CD4-positive, alpha-beta T cell treated with Interleukin-15 for 1 hour (primary cell): ENCODE data around the gene SLC9A4.

ENCODE experiments used
- DNase-seq: peaks from one replicate; pipeline ENCODE4 v3.0.0-alpha.2; 2020

SLC9A4 gene

GRCh38 chr2:102453501-102453900, 19.5 kb upstream of the SLC9A4 start:
- no peak for DNase-seq

- DNase-seq = no peak
Measured at GRCh38 chr2:102455061-102455670, 17.9 kb upstream of the SLC9A4 start.

GRCh38 chr2:102460467-102460866, 12.6 kb upstream of the SLC9A4 start:
- no peak for DNase-seq

GRCh38 chr2:102461188-102461587, 11.8 kb upstream of the SLC9A4 start:
- no peak for DNase-seq

GRCh38 chr2:102463160-102463559, 9.9 kb upstream of the SLC9A4 start:
- no peak for DNase-seq

- DNase-seq = no peak
Measured at GRCh38 chr2:102470168-102470567, 2.9 kb upstream of the SLC9A4 start.

GRCh38 chr2:102473631-102474030, 605 bp downstream of the SLC9A4 start:
- DNase-seq = no peak

- DNase-seq = no peak
Measured at GRCh38 chr2:102474785-102475184, 1.8 kb downstream of the SLC9A4 start.

- DNase-seq = no peak
Measured at GRCh38 chr2:102478686-102479470, 5.9 kb downstream of the SLC9A4 start.

- DNase-seq = no peak
Measured at GRCh38 chr2:102480285-102481195, 7.5 kb downstream of the SLC9A4 start.

GRCh38 chr2:102481931-102482330, 8.9 kb downstream of the SLC9A4 start:
- no peak for DNase-seq

GRCh38 chr2:102483086-102483485, 10.1 kb downstream of the SLC9A4 start:
- no peak for DNase-seq

GRCh38 chr2:102484310-102485061, 11.5 kb downstream of the SLC9A4 start:
- DNase-seq = no peak

GRCh38 chr2:102485147-102485785, 12.2 kb downstream of the SLC9A4 start:
- DNase-seq = no peak

- no peak for DNase-seq
Measured at GRCh38 chr2:102486941-102487702, 14.1 kb downstream of the SLC9A4 start.

GRCh38 chr2:102487761-102488462, 14.9 kb downstream of the SLC9A4 start:
- no peak for DNase-seq

- no peak for DNase-seq
Measured at GRCh38 chr2:102489646-102490045, 16.6 kb downstream of the SLC9A4 start.

GRCh38 chr2:102492006-102492405, 19.0 kb downstream of the SLC9A4 start:
- DNase-seq = no peak

- DNase-seq = no peak
Measured at GRCh38 chr2:102494570-102494969, 21.5 kb downstream of the SLC9A4 start.

- no peak for DNase-seq
Measured at GRCh38 chr2:102498414-102498813, 25.4 kb downstream of the SLC9A4 start.

- DNase-seq = no peak
Measured at GRCh38 chr2:102499558-102499957, 26.5 kb downstream of the SLC9A4 start.
